GM13976 (cell line): ENCODE measurements around the gene NDFIP1.

Source experiments
- DNase-seq: peaks from one replicate; pipeline ENCODE4 v3.0.0; 2012; ENCODE audit warnings: low spot score
- CTCF ChIP-seq: IDR thresholded peaks from 2 replicates; pipeline ENCODE4 v1.5.1; 2012; ENCODE audit warnings: borderline replicate concordance, mild to moderate bottlenecking; ENCODE audit not compliant: insufficient read depth; ENCODE audit errors: extremely low read depth, missing control alignments, control extremely low read depth
- in situ Hi-C: fragments of 300-500 bp; cut with MboI; formaldehyde crosslinking; loops from one replicate; pipeline ENCODE4 v1.12.0; 2022; ENCODE audit warnings: low sequenced_read_pairs, mixed read lengths, inconsistent platforms; ENCODE audit not compliant: unreplicated experiment

NDFIP1 gene

DNA sequence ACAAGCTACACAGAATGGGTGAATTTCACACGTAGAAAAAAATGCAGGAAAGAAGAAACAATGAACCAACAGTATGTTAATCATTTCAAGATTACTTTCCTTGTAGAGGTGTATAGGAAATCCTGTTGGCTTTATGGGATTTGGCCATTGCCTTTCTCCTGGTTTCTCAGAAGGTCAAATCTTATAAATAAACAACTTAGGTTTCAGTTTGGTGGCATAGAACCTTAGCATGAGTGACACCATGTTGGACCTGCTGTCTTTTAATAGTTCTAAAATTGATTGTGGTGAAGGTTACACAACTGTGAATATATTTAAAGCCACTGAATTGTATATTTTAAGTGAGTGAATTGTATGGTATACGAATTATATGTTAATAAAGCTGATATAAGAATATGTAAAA lies 16.7 kb upstream of the NDFIP1 start:
- in situ Hi-C loops = no loop called here
- no peak for TF ChIP-seq CTCF

GRCh38 chr5:142095035-142095434 lies 13.5 kb upstream of the NDFIP1 start:
- DNase-seq = no peak
- in situ Hi-C loops = no loop called here
- TF ChIP-seq CTCF = no peak

More for the DNA sequence above, 16.7 kb upstream of the NDFIP1 start:
- DNase-seq = no peak

DNA sequence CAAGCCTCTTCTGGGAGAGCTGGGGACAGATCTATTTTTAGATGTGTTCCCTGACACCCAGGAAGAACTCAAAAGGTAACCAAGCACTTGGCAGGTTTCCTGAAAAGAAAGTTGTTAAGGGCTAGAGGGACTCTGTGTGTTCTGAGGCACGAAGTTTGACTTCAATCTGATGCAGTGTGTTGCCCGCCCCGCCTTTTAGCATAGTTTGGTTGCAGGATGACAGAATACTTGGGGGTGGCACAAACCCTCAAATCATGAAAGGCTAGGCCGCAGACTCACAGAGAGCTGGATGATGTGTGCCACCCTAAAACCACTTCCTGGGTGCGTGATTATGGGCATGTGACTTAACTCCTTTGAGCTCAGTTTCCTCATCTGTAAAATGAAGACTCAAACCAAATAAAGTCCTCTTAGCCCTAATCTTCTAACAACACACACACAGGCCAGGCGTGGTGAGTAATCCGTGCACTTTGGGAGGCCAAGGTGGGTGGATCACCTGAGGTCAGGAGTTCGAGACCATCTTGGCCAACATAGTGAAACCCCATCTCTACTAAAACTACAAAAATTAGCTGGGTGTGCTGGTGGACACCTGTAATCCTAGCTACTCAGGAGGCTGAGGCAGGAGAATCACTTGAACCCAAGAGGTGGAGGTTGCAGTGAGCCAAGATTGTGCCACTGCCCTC lies 12.8 kb upstream of the NDFIP1 start:
- DNase-seq = no peak
- TF ChIP-seq CTCF = no peak
- in situ Hi-C loops = no loop called here

DNA sequence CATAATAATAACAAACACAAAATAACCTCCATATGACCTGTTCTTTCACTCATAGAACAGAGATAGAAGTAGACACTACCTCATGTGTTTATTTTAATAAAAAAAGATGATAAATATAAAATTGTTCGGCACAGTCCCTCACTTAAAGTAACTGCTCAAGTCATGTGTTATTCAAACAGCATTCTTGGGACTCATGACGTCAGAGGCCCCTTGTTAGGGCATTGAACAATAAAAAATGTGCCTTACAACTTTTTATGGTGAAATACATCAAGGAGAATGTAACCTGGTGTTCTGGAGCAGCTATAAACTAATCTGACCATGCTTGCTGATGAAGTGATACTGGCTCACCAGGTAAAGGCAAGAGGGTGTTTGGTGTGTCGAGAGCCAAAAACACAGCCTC lies 12.2 kb upstream of the NDFIP1 start:
- in situ Hi-C loops = no loop called here
- DNase-seq = no peak
- no peak for TF ChIP-seq CTCF

GRCh38 chr5:142097681-142098080 lies 10.9 kb upstream of the NDFIP1 start:
- in situ Hi-C loops = no loop called here
- no peak for TF ChIP-seq CTCF
- no peak for DNase-seq

DNA sequence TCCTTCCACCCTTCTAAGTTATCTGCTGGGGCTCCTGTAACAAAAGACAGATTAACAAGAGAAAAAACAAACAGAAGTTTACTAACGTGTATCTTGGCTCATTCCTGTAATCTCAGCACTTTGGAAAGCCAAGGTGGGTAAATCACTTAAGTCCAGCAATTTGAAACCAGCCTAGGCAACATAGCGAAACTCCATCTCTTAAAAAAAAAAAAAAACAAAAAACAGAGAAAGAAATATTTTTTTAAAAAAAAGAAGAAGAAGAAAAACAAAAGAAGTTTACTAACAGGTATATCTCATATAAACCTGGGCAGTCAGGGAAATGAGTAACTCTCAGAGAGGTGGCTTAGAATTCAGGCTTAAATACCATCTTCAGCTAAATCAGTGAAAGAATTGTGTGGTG lies 10.3 kb upstream of the NDFIP1 start:
- TF ChIP-seq CTCF = no peak
- in situ Hi-C loops = no loop called here
- no peak for DNase-seq

- in situ Hi-C loops = no loop called here
- no peak for DNase-seq
- TF ChIP-seq CTCF = no peak
These were observed 9.6 kb upstream of the NDFIP1 start for GRCh38 chr5:142098931-142099330.
